ENCODE results near the gene SRRM1.
"Not testable (repeated sequence)": the region's sequence is repeated elsewhere in the genome, so short reads cannot be mapped to it uniquely, and the experiment has no call there.

Gene SRRM1

DNA sequence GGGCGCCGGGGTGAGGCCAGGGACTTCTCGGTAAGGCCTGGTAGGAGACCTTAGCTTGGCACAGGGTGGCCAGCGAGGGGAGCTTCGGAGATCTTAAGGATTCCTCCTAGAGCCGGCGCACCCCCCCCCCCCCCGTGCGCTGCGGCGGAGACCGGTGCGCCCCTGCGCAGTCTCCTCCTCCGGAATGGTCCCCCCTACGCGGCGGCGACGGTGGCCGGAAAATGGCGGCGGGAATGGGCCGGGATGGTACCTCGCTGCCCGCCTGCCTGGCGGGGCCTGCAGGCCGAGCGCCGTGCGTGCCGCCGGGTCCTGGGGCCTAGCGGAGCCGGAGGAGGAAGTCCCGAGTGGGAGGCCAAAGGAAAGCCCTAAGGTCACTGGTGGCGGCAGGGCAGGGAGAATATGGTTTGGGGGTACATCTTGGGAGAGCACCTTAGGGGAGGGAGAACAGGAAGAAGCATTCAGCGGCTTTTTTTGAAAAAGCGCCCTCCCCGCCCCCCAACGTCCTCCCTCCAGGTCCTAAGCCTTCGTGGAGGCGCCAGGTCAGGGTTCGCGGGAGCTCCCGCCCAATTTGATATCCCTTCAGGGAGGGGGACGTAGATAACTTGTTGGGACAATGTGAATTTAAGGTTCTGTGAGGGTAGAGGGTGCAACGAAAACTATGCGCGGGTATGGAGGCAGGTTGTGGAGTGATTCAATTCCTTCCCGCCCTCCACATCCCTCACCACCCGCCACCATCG, 429 bp downstream of the SRRM1 start:
- no peak for DNase-seq (ENCODE audit: low spot score)

DNA sequence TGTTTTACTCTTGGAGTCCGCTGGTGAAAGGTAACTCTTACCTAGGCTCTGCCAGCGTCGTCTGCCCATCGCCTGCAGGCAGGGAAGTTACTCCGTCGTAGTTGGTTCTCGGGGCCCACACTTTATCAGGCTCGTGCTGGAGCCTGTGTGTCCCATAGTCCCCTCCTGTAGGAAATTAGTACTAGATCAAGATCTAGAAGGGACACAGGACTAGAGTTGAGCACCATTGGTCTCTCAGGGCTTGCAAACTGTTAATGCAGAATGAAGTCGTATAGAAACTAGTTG, 940 bp downstream of the SRRM1 start:
- DNase-seq (ENCODE audit: low spot score): no peak

- no peak for DNase-seq (ENCODE audit: low spot score)
Measured at GRCh38 chr1:24648919-24649318, 5.8 kb downstream of the SRRM1 start.

- no peak for DNase-seq (ENCODE audit: low spot score)
Measured at GRCh38 chr1:24652382-24652781, 9.3 kb downstream of the SRRM1 start.

- DNase-seq (ENCODE audit: low spot score): no peak
Measured at GRCh38 chr1:24654010-24654409, 10.9 kb downstream of the SRRM1 start.

DNA sequence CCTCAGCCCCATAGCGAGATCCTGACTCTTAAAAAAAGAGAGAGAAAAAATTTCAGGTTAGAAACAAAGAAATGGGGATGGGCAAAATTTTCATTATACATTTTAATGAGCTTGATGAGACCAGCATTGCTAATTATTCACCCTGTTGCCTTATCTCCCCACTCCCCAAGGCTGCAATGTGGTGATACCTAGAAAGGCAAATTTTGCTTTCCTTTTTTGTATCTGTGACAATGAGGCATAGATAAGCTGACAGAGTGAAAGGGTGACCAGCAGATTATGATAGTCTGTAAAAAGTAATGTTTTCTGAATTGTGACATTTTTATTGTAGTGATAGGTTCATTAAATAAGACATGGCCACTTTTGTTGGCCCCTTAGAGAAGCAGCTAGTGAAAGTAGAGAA, 12.9 kb downstream of the SRRM1 start:
- DNase-seq (ENCODE audit: low spot score): no peak

- DNase-seq (ENCODE audit: low spot score): no peak
Measured at GRCh38 chr1:24657781-24658180, 14.7 kb downstream of the SRRM1 start.

DNA sequence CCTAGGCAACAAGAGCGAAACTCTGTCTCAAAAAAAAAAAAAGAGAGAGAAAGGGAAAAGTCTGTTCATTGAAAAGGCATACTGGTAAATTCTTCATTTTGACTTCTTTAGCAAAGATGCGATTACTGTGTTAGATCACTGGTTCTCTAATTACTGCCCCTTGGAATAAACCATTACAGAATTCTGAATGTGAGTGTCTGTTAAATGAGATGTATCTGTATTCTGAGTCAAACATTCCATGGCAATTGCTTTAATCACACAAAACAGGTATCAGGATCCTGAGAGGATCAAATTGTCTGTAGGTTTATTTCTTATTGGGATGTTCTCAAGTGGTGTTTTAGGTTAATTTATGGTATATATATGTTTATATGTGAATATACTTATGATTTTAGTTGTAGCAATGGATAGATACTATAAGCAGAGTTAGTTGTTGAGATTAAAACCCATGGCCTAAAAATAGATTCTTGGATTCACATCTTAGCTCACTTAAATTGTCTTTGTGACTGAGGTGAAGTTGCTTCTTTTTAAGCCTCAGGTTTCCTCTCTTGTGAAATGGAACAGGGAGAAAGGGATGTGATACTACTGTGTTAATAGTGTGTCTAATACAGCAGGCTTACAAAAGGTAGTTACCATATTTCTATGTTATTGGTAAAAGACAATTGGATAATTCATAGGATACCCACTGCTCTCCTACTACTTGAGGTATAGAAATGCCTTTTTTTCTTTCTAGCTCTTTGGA, 16.2 kb downstream of the SRRM1 start:
- DNase-seq (ENCODE audit: low spot score): no peak

- no peak for DNase-seq (ENCODE audit: low spot score)
Measured at GRCh38 chr1:24659993-24660665, 17.0 kb downstream of the SRRM1 start.

DNA sequence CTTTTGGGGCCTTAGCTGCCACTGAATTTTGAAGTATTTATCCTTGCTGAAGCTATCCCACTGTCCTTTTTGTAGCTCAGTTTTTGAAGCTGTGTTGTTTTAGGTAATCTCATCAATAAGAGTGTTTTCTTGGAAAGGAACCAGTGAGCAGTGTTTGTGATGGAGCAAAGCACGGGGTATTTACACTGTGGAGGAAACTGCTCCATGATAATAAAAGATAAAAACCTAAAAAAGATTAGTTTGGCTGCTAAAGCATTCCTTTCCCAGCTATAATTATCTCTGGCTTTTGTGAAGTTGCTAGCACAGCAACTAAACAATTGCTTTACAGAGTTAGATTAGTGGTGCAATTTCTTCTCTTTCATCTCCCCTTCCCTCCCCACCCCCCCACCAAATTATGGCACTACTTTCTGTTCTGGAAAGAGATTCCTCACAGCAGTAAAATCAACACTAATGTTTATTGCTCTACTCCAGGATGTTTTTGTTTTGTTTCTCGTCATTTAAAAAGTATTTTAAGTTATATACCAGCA, 21.5 kb downstream of the SRRM1 start:
- DNase-seq (ENCODE audit: low spot score): no peak

DNA sequence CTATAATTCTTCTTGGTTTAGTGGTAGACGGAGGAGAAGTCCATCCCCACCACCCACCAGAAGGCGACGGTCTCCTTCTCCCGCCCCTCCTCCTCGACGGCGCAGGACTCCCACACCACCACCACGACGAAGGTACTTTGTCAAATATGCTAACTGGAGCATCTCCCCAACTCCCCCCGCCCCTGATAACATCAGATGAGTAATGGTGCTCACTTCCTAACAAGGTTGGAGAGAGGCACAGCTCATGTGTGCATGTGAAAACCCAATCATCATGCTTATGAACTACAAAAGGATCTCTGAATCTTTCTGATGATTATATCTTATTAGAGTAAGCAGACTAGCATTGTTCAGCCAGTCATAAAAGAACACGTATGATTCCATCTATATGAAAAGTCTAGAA, 23.7 kb downstream of the SRRM1 start:
- no peak for DNase-seq (ENCODE audit: low spot score)

GRCh38 chr1:24671372-24671771, 28.3 kb downstream of the SRRM1 start:
- not testable (repeated sequence) for DNase-seq (ENCODE audit: low spot score)

DNA sequence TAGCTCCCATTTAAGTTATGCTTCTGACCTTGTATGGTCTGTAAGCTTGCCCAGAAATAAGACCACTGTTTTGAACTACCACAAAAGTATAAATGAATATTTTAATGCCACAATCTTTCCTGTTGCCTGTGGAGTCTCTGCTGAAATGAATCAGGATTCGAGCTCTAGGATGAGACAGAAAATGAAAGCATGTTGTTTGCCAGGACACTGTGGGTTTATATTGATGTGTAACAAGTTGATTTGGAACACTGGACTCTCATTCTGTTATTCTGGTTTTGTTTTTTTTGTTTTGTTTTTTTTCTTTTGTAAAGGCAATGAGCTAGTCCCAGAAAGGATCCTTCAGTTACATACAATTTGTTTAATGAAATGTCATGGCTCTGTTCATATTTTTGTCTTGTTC, 29.6 kb downstream of the SRRM1 start:
- not testable (repeated sequence) for DNase-seq (ENCODE audit: low spot score)

DNA sequence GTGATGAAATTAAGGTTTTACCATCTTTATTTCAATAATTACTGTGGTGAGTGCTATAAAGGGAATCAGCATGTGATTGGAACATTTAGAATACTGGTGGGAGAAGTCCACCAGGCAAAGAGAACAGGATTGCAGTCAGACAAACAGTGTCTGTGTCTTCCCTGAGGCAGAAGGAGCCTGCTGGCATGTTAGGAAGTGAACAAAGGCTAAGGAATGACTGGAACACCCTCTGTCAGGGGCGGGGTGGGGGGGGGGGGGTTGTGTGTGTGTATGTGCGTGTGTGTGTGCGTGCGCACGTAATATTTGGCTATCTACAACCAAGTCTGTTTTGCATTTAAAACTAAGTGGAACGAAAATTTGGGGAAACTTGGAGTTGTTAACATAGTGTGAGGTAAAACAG, 30.2 kb downstream of the SRRM1 start:
- no peak for DNase-seq (ENCODE audit: low spot score)

GRCh38 chr1:24678421-24678820, 35.3 kb downstream of the SRRM1 start:
- DNase-seq (ENCODE audit: low spot score): not testable (repeated sequence)

DNA sequence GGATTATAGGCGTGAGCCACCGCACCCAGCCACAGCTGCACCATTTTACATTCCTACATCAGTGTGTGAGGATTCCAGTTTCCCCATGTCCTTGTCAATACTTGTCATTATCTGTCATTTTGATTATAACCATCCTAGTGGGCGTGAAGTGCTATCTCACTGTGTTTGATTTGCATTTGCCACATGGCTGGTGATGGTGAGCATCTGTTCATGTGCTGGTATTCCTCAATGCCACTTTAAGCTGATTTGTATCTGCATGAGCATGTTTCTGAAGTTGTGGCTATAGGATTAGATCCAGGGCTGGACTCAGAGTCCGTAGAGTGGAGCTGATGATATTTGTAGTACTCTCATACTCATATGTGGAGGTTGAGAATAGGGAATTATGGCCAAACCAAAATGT, 36.6 kb downstream of the SRRM1 start:
- no peak for DNase-seq (ENCODE audit: low spot score)

DNA sequence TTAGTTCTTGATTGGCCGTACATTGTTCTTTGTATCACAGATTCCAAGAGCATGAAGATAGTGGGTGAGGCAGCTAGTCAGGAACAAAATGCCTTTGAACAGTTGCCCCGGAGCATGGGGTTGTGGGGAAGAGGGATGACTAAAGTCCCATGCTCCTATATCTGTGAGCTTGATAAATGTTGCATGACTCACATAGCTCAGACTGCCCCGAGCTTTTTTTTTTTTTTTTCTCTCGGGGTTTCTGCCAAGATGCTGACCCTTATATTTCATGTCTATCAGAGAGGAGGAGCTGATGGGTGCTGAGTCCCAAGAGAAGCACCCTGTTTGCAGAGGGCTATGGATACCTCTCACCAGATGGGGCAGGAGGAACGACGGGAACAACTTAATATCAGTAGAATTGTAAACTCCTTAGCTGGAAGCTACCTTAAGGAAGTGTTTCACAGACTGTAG, 40.6 kb downstream of the SRRM1 start:
- no peak for DNase-seq (ENCODE audit: low spot score)

DNA sequence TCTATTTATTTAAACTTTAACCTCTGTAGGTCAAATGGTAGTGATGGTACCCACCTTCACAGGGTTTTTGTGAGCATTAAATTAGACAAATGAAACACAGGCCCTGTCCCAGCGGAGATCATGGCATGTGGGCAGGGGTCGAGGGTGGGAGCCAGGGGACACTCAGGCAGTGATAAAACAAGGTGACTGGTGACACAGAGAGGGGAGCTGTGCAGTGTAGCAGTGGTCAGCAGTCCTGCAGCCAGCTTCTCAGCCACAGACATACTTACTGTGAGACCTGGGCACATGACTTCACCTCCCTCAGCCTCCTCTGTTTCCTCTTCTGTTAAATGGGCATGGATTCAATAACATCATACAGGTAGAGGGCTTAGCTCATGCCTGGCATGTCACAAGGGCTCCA, 44.9 kb downstream of the SRRM1 start:
- no peak for DNase-seq (ENCODE audit: low spot score)

GRCh38 chr1:24688621-24689195, 45.6 kb downstream of the SRRM1 start:
- peak; percentile 72 for DNase-seq (ENCODE audit: low spot score)

- DNase-seq (ENCODE audit: low spot score): no peak
Measured at GRCh38 chr1:24691051-24691450, 47.9 kb downstream of the SRRM1 start.

GRCh38 chr1:24692351-24692980, 49.4 kb downstream of the SRRM1 start:
- no peak for DNase-seq (ENCODE audit: low spot score)

DNA sequence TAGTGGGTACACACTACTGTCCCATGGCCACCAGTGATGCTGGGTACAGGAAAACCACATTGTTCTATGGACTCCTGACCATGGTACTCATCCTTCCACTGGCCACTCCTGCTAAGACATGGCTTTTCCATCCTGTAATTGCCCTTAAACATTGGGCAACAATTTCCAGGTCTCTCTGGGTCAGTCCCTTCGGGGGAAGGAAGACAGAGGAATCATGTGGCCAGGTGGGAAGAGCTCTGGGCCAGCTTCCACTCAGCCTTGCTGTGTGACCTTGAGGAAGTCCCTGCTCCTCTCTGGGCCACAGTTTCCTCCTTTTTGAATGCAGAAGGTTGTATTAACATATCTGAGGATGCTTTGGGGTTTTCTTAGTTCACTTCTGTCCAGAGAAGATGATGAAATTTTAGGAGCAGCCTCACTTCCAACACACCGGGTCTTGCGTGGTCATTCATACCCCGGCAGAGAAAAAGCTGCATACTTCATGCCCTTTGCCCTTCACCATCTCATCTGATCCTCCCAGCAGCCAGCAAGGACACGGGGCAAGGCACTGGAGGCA, 50.8 kb downstream of the SRRM1 start:
- no peak for DNase-seq (ENCODE audit: low spot score)

All from left forelimb (tissue), 1 donor.